NT2/D1 (cell line): Measurements from ENCODE around the gene MYO1E.
"Not testable (repeated sequence)": the region's sequence is repeated elsewhere in the genome, so short reads cannot be mapped to it uniquely, and the experiment has no call there.

ENCODE experiments used
- DNase-seq: peaks from one replicate; pipeline ENCODE4 v3.0.0-alpha.2; 2011; ENCODE audit warnings: low read depth, low spot score
- H3K27me3 ChIP-seq: 2 replicates; pipeline ENCODE4 v1.6.0; 2011; ENCODE audit warnings: mild to moderate bottlenecking; ENCODE audit not compliant: insufficient read length, insufficient read depth
- H3K36me3 ChIP-seq: 2 replicates; pipeline ENCODE4 v1.6.1; 2011; ENCODE audit warnings: mild to moderate bottlenecking, low read length, mixed read lengths; ENCODE audit not compliant: insufficient read depth, insufficient read length
- H3K4me1 ChIP-seq: 2 replicates; pipeline ENCODE4 v1.5.1; 2011; ENCODE audit not compliant: insufficient read depth, insufficient read length
- H3K4me3 ChIP-seq: 2 replicates; pipeline ENCODE4 v1.5.1; 2011; ENCODE audit warnings: low read depth; ENCODE audit not compliant: insufficient read length
- H3K9ac ChIP-seq: 2 replicates; pipeline ENCODE4 v1.6.0; 2011; ENCODE audit warnings: low read depth; ENCODE audit not compliant: insufficient read length
- H3K9me3 ChIP-seq: 2 replicates; pipeline ENCODE4 v1.5.1; 2011; ENCODE audit warnings: mild to moderate bottlenecking, low read length; ENCODE audit not compliant: insufficient read depth
- SUZ12 ChIP-seq: IDR thresholded peaks from 2 replicates; pipeline ENCODE4 v1.6.1; 2011; ENCODE audit not compliant: insufficient read length, insufficient read depth; ENCODE audit errors: extremely low read depth
- YY1 ChIP-seq: IDR thresholded peaks from 2 replicates; pipeline ENCODE4 v1.6.1; 2011; ENCODE audit not compliant: insufficient read length, insufficient read depth
- ZNF274 ChIP-seq: IDR thresholded peaks from 2 replicates; pipeline ENCODE4 v1.6.1; 2011; ENCODE audit warnings: mild to moderate bottlenecking, low read depth, low read length

MYO1E gene

DNA sequence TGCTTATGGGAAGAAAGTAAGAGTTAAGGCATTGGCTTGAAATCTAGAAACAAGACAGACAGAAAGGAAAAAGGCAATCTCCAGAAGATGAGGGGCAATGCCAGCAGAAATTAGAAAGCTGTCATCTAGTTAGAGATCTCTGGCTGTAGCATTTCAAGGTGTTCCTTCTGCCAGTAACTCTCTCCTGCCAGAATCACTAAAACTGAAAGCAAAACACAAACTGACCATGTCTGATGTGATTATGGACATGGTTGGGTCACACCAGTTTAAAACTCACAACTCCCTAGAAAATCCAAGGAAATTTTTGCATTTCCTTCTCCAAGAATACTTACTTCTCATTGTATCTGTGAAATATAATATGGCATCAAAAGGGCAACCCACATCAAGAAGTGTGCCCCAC is 83.1 kb downstream of the MYO1E start:
- Histone ChIP-seq H3K9me3 (no peaks in the 10 kb centered on the region), H3K4me3 (no peak overlapping the region), H3K27me3 (no peaks in the 10 kb centered on the region), H3K4me1 (peaks cover 3% of the 10 kb centered on the region), H3K36me3 (no peaks in the 10 kb centered on the region), H3K9ac (no peak overlapping the region)
- DNase-seq: no peak
- TF ChIP-seq ZNF274 (no peak), YY1 (no peak), SUZ12 (no peak)

- no peaks in the 10 kb centered on the region for H3K36me3 ChIP-seq
- H3K9ac ChIP-seq: no peak overlapping the region
- TF ChIP-seq YY1: no peak
- no peak for TF ChIP-seq SUZ12
- no peak for TF ChIP-seq ZNF274
- H3K4me3 ChIP-seq: no peak overlapping the region
- no peaks in the 10 kb centered on the region for H3K27me3 ChIP-seq
- peaks cover 8% of the 10 kb centered on the region for H3K4me1 ChIP-seq
- H3K9me3 ChIP-seq: peaks cover 7% of the 10 kb centered on the region; the same call in 1 of the 2 replicates
- no peak for DNase-seq
Observed at GRCh38 chr15:59283717-59284391, 88.8 kb downstream of the MYO1E start.

DNA sequence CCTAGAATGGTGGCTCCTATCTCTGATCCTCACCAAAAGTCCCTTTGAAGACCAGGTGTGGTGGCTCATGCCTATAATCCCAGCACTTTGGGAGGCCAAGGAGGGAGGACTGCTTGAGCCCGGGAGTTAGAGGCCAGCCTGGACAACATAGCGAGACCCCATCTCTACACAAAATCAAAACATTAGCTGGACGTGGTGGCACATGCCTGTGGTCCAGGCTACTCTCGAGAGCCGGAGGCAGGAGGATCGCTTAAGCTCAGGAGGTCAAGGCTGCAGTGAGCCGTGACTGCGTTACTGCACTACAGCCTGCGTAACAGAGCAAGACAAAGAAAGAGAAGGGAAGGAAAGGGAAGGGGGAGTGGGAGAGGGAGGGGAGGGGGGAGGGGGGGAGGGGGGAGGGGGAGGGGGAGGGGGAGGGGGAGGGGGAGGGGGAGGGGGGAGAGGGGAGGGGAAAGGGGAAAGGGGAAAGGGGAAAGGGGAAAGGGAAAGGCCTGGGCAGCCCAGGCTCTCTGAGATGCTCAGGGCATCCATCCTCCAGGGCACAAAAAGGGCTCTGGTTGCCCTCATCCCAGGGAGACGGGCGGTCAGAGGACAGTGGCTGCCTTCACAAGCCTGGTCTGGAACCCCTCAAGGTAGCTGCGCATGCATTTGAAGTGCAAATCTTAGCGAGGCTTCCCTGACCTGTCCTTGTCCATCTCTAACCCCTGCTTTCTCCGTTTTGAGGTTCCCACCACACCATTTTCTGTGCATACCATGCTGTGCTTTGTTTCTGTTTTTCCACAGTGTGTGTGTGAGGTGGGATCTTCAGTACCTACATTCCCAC is 89.9 kb downstream of the MYO1E start:
- H3K4me3 ChIP-seq: no peak overlapping the region
- TF ChIP-seq ZNF274: no peak
- TF ChIP-seq SUZ12: no peak
- TF ChIP-seq YY1: no peak
- no peak overlapping the region for H3K9ac ChIP-seq
- peaks cover 8% of the 10 kb centered on the region for H3K4me1 ChIP-seq
- peaks cover 7% of the 10 kb centered on the region; the same call in 1 of the 2 replicates for H3K9me3 ChIP-seq
- no peaks in the 10 kb centered on the region for H3K36me3 ChIP-seq
- no peak for DNase-seq
- H3K27me3 ChIP-seq: no peaks in the 10 kb centered on the region

- Histone ChIP-seq H3K27me3 (no peaks in the 10 kb centered on the region), H3K9me3 (peaks cover 7% of the 10 kb centered on the region; the same call in 1 of the 2 replicates), H3K4me1 (peaks cover 8% of the 10 kb centered on the region), H3K9ac (no peak overlapping the region), H3K36me3 (no peaks in the 10 kb centered on the region), H3K4me3 (no peak overlapping the region)
- no peak for DNase-seq
- no peak for TF ChIP-seq ZNF274
- no peak for TF ChIP-seq SUZ12
- no peak for TF ChIP-seq YY1
Observed at GRCh38 chr15:59281699-59282098, 91.0 kb downstream of the MYO1E start.

- Histone ChIP-seq H3K9ac (no peak overlapping the region), H3K36me3 (no peaks in the 10 kb centered on the region), H3K4me3 (no peak overlapping the region), H3K27me3 (no peaks in the 10 kb centered on the region), H3K9me3 (peaks cover 7% of the 10 kb centered on the region; the same call in 1 of the 2 replicates), H3K4me1 (peaks cover 8% of the 10 kb centered on the region)
- DNase-seq: no peak
- no peak for TF ChIP-seq ZNF274
- TF ChIP-seq SUZ12: no peak
- no peak for TF ChIP-seq YY1
Observed at GRCh38 chr15:59280855-59281254, 91.8 kb downstream of the MYO1E start.

GRCh38 chr15:59280292-59280691 is 92.4 kb downstream of the MYO1E start:
- not testable (repeated sequence) for H3K4me3 ChIP-seq, H3K4me1 ChIP-seq

DNA sequence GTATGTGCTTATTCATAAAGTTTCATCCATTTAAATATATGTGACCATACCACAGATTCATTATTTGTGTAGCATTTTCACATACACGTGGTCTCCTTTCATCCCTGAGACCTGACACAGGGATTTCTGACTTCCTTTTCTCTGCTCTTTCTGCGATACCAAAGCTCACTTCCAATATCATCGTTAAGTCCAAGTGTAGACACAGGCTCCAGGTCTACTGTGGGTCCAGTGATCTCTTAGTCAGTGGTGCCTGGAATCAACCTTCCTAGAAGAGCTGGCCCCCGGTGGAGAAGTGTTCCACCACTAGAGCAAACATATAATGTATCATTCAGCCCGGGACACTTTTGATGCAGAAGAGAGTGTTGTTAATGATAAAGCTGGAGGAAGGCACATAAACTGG is 93.6 kb downstream of the MYO1E start:
- H3K9me3 ChIP-seq: peaks cover 7% of the 10 kb centered on the region; the same call in 1 of the 2 replicates
- H3K4me3 ChIP-seq: no peak overlapping the region
- H3K4me1 ChIP-seq: peaks cover 8% of the 10 kb centered on the region
- H3K36me3 ChIP-seq: no peaks in the 10 kb centered on the region
- no peaks in the 10 kb centered on the region for H3K27me3 ChIP-seq
- no peak for DNase-seq
- H3K9ac ChIP-seq: no peak overlapping the region
- TF ChIP-seq ZNF274 (no peak), YY1 (no peak), SUZ12 (no peak)

More at GRCh38 chr15:59280292-59280691, 92.4 kb downstream of the MYO1E start:
- not testable (repeated sequence) for H3K9ac ChIP-seq, H3K36me3 ChIP-seq, DNase-seq, H3K9me3 ChIP-seq, H3K27me3 ChIP-seq
